Glutamatergic neuron (in vitro differentiated cells): ENCODE measurements around the gene ENTPD1. TPM values are rescaled to one million over a fixed set of nuclear protein-coding genes. Genes with fewer than 3 reads are reported as not detected.

ENCODE experiments used
- DNase-seq: peaks from one replicate; pipeline ENCODE4 v3.0.0; 2022
- H3K27ac Mint-ChIP-seq: one replicate; pipeline ENCODE4 v1.8.0; 2020; ENCODE audit warnings: mild to moderate bottlenecking, mixed read lengths, inconsistent platforms; ENCODE audit not compliant: unreplicated experiment
- H3K27me3 Mint-ChIP-seq: one replicate; pipeline ENCODE4 v1.8.0; 2020; ENCODE audit warnings: mild to moderate bottlenecking, moderate library complexity, mixed read lengths, inconsistent platforms; ENCODE audit not compliant: unreplicated experiment
- H3K36me3 Mint-ChIP-seq: one replicate; pipeline ENCODE4 v1.8.0; 2020; ENCODE audit warnings: mild to moderate bottlenecking, mixed read lengths, inconsistent platforms; ENCODE audit not compliant: unreplicated experiment
- H3K4me1 Mint-ChIP-seq: one replicate; pipeline ENCODE4 v1.8.0; 2020; ENCODE audit warnings: mild to moderate bottlenecking, low read depth, mixed read lengths, inconsistent platforms; ENCODE audit not compliant: unreplicated experiment
- H3K4me3 Mint-ChIP-seq: one replicate; pipeline ENCODE4 v1.8.0; 2020; ENCODE audit warnings: mild to moderate bottlenecking, mixed read lengths, inconsistent platforms; ENCODE audit not compliant: unreplicated experiment
- H3K9me3 Mint-ChIP-seq: one replicate; pipeline ENCODE4 v1.8.0; 2020; ENCODE audit warnings: mild to moderate bottlenecking, moderate library complexity, mixed read lengths, inconsistent platforms; ENCODE audit not compliant: unreplicated experiment
- total RNA-seq: library from RNA; stranded (reverse); fragmentation: NEBNext Ultra II Directional; extraction: Animal tissue kit (Norgen Biotek cat#: 25700); gene quantifications from one replicate; pipeline ENCODE4 v1.2.1, GENCODE V29; 2021; ENCODE audit not compliant: unreplicated experiment
- TF ChIP-seq, protein P1 (sequence below): fragments of 200-600 bp; sonication (generic); IDR thresholded peaks from one replicate; pipeline ENCODE4 v1.5.0; 2021; ENCODE audit not compliant: partially characterized antibody, unreplicated experiment

ENTPD1 gene
- total RNA-seq, 1 donor from 2014 or later, result not detected

DNA sequence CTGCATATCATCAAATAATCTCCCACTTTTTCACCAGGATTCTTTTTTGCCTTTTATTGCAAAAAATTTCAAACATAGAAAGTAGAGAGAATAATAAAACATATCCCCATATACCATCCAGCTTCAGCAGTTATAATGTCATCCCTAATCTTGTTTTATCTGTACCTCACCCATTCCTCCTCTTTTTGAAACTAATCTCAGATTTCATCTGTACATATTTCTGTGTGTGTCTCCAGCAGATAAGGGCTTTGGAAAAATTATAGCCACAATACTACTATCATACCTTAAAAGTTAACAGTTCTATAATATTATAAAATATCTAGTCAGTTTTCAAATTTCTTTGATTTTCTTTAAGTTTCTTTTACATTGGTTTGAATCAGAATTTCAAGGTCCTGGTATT is 7.6 kb upstream of the ENTPD1 start:
- no peak overlapping the region for H3K27ac Mint-ChIP-seq
- no peaks in the 10 kb centered on the region for H3K9me3 Mint-ChIP-seq
- H3K4me3 Mint-ChIP-seq, result no peak overlapping the region
- no peak for DNase-seq
- TF ChIP-seq, protein P1, sequence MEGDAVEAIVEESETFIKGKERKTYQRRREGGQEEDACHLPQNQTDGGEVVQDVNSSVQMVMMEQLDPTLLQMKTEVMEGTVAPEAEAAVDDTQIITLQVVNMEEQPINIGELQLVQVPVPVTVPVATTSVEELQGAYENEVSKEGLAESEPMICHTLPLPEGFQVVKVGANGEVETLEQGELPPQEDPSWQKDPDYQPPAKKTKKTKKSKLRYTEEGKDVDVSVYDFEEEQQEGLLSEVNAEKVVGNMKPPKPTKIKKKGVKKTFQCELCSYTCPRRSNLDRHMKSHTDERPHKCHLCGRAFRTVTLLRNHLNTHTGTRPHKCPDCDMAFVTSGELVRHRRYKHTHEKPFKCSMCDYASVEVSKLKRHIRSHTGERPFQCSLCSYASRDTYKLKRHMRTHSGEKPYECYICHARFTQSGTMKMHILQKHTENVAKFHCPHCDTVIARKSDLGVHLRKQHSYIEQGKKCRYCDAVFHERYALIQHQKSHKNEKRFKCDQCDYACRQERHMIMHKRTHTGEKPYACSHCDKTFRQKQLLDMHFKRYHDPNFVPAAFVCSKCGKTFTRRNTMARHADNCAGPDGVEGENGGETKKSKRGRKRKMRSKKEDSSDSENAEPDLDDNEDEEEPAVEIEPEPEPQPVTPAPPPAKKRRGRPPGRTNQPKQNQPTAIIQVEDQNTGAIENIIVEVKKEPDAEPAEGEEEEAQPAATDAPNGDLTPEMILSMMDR, result no peak
- no peaks in the 10 kb centered on the region for H3K4me1 Mint-ChIP-seq
- no peaks in the 10 kb centered on the region for H3K36me3 Mint-ChIP-seq
- peaks cover 2% of the 10 kb centered on the region for H3K27me3 Mint-ChIP-seq

- no peak for DNase-seq
- Mint-ChIP-seq H3K4me1 (peaks cover 9% of the 10 kb centered on the region), H3K27me3 (peaks cover 2% of the 10 kb centered on the region), H3K9me3 (peaks cover 3% of the 10 kb centered on the region), H3K27ac (no peak overlapping the region), H3K36me3 (no peaks in the 10 kb centered on the region), H3K4me3 (peak overlapping the region; percentile 79)
- TF ChIP-seq, protein P1, result no peak
Measured at GRCh38 chr10:95755511-95756004, 405 bp upstream of the ENTPD1 start.

GRCh38 chr10:95756809-95757684 is 1.1 kb downstream of the ENTPD1 start:
- H3K36me3 Mint-ChIP-seq, result no peaks in the 10 kb centered on the region
- H3K4me1 Mint-ChIP-seq, result peaks cover 9% of the 10 kb centered on the region
- DNase-seq, result no peak
- TF ChIP-seq, protein P1, result no peak
- peaks cover 3% of the 10 kb centered on the region for H3K9me3 Mint-ChIP-seq
- peak overlapping the region; percentile 9 for H3K4me3 Mint-ChIP-seq
- no peak overlapping the region for H3K27ac Mint-ChIP-seq
- H3K27me3 Mint-ChIP-seq, result no peaks in the 10 kb centered on the region

DNA sequence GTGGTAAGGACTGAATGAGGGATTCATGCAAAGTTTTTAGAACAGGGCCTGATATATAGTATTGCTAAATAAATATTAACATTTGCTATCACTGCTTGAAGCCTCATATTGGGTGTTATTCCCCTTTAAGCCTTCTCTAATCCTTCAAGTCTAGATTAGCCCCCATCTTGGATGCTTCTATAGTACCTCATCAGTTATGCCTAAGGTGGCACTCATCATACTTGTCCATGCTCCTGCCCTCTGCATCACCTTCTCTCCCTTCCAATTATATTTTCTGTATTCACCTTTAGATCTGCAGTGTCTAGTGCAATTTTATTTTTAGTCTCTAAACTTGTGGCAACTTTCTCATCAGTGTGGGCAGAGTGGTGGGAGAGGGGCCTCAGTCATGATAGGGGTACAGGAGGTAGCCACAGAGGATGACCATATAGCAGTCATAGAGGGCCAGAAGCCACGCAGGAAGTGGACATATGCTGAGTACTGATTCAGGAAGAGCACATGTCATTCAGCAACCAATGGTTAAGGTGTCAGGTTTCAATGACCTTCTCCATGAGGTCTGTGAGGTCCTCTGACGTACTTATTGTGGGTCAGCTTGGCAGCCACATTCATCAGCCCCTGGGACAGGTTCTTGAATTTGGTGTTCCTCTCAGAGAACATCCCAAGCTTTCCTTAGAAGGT is 2.5 kb downstream of the ENTPD1 start:
- DNase-seq, result no peak
- Mint-ChIP-seq H3K27ac (no peak overlapping the region), H3K36me3 (no peaks in the 10 kb centered on the region), H3K4me3 (no peak overlapping the region), H3K4me1 (peaks cover 9% of the 10 kb centered on the region), H3K27me3 (no peaks in the 10 kb centered on the region), H3K9me3 (peaks cover 3% of the 10 kb centered on the region)
- TF ChIP-seq, protein P1, result no peak
